Nephron progenitor cell (in vitro differentiated cells): ENCODE data around the gene GORASP1.

Experiments used
- DNase-seq: peaks from one replicate; pipeline ENCODE4 v3.0.0; 2021
- H3K27ac Mint-ChIP-seq: 2 replicates; pipeline ENCODE4 v1.8.0; 2021; ENCODE audit warnings: mild to moderate bottlenecking, moderate library complexity, mixed read lengths
- H3K27me3 Mint-ChIP-seq: 2 replicates; pipeline ENCODE4 v1.8.0; 2021; ENCODE audit warnings: mild to moderate bottlenecking, low read depth, mixed read lengths; ENCODE audit not compliant: poor library complexity
- H3K36me3 Mint-ChIP-seq: 2 replicates; pipeline ENCODE4 v1.8.0; 2021; ENCODE audit warnings: low read depth, mixed read lengths
- H3K4me1 Mint-ChIP-seq: 2 replicates; pipeline ENCODE4 v1.8.0; 2021; ENCODE audit warnings: mixed read lengths
- H3K4me3 Mint-ChIP-seq: 2 replicates; pipeline ENCODE4 v1.8.0; 2021; ENCODE audit warnings: mild to moderate bottlenecking, moderate library complexity, mixed read lengths
- H3K9me3 Mint-ChIP-seq: 2 replicates; pipeline ENCODE4 v1.8.0; 2021; ENCODE audit warnings: mild to moderate bottlenecking, moderate library complexity, mixed read lengths
- CTCF ChIP-seq: fragments of 200-600 bp; sonication (generic); IDR thresholded peaks from 2 replicates; pipeline ENCODE4 v1.5.0; 2021; ENCODE audit warnings: antibody characterized with exemption

GORASP1 gene

GRCh38 chr3:39150148-39150802 lies 42.8 kb upstream of the GORASP1 start:
- H3K9me3 Mint-ChIP-seq = no peaks in the 10 kb centered on the region

GRCh38 chr3:39149498-39150147 lies 42.2 kb upstream of the GORASP1 start:
- Mint-ChIP-seq H3K27me3 (no peaks in the 10 kb centered on the region), H3K4me3 (peak overlapping the region; percentile 95), H3K9me3 (no peaks in the 10 kb centered on the region), H3K36me3 (peaks cover 9% of the 10 kb centered on the region), H3K27ac (peak overlapping the region; percentile 99), H3K4me1 (peaks cover 85% of the 10 kb centered on the region)
- no peak for DNase-seq
- TF ChIP-seq CTCF = no peak

More at GRCh38 chr3:39150148-39150802, 42.8 kb upstream of the GORASP1 start:
- H3K27ac Mint-ChIP-seq = peak overlapping the region; percentile 99
- peaks cover 1% of the 10 kb centered on the region for H3K27me3 Mint-ChIP-seq
- H3K4me1 Mint-ChIP-seq = peaks cover 87% of the 10 kb centered on the region
- no peak for DNase-seq
- peaks cover 5% of the 10 kb centered on the region for H3K36me3 Mint-ChIP-seq
- TF ChIP-seq CTCF = no peak
- H3K4me3 Mint-ChIP-seq = peak overlapping the region; percentile 95

- Mint-ChIP-seq H3K27me3 (no peaks in the 10 kb centered on the region), H3K4me3 (peak overlapping the region; percentile 95), H3K27ac (peak overlapping the region; percentile 99), H3K36me3 (peaks cover 15% of the 10 kb centered on the region), H3K4me1 (peaks cover 83% of the 10 kb centered on the region), H3K9me3 (no peaks in the 10 kb centered on the region)
- DNase-seq = no peak
- TF ChIP-seq CTCF = no peak
Measured at GRCh38 chr3:39149059-39149455, 41.6 kb upstream of the GORASP1 start.

GRCh38 chr3:39148435-39149058 lies 41.1 kb upstream of the GORASP1 start:
- TF ChIP-seq CTCF = no peak
- no peak for DNase-seq
- peak overlapping the region; percentile 99 for H3K27ac Mint-ChIP-seq
- peak overlapping the region; percentile 95 for H3K4me3 Mint-ChIP-seq
- H3K9me3 Mint-ChIP-seq = no peaks in the 10 kb centered on the region
- H3K4me1 Mint-ChIP-seq = peaks cover 82% of the 10 kb centered on the region
- H3K27me3 Mint-ChIP-seq = no peaks in the 10 kb centered on the region
- peaks cover 20% of the 10 kb centered on the region for H3K36me3 Mint-ChIP-seq

GRCh38 chr3:39147711-39148434 lies 40.4 kb upstream of the GORASP1 start:
- peak overlapping the region; percentile 99 for H3K27ac Mint-ChIP-seq
- H3K4me1 Mint-ChIP-seq = peaks cover 82% of the 10 kb centered on the region
- H3K9me3 Mint-ChIP-seq = no peaks in the 10 kb centered on the region
- no peaks in the 10 kb centered on the region for H3K27me3 Mint-ChIP-seq
- peaks cover 26% of the 10 kb centered on the region for H3K36me3 Mint-ChIP-seq
- DNase-seq = no peak
- no peak for TF ChIP-seq CTCF
- peak overlapping the region; percentile 73 for H3K4me3 Mint-ChIP-seq
